Trophoblast cell (in vitro differentiated cells and primary cell): ENCODE data around the gene CYP4Z1.
"Not testable (repeated sequence)": the region's sequence is repeated elsewhere in the genome, so short reads cannot be mapped to it uniquely, and the experiment has no call there.

ENCODE experiments used
- DNase-seq, 2 donors: peaks; one replicate each; pipeline ENCODE4 v3.0.0-alpha.2; 2016
- H2AFZ ChIP-seq: 2 replicates; pipeline ENCODE4 v1.6.1; 2013; ENCODE audit warnings: low read length, moderate library complexity, mild to moderate bottlenecking; ENCODE audit not compliant: insufficient read depth, poor library complexity
- H2AK5ac ChIP-seq: 2 replicates; pipeline ENCODE4 v1.6.1; 2013; ENCODE audit warnings: mild to moderate bottlenecking, low read length
- H2BK120ac ChIP-seq: 2 replicates; pipeline ENCODE4 v1.6.1; 2013; ENCODE audit warnings: low read length, mild to moderate bottlenecking, moderate library complexity; ENCODE audit not compliant: insufficient read depth, poor library complexity
- H2BK12ac ChIP-seq: 2 replicates; pipeline ENCODE4 v1.6.1; 2013; ENCODE audit warnings: mild to moderate bottlenecking, low read length, moderate library complexity
- H2BK5ac ChIP-seq: 2 replicates; pipeline ENCODE4 v1.6.1; 2013; ENCODE audit warnings: low read length, low read depth, moderate library complexity, mild to moderate bottlenecking; ENCODE audit not compliant: poor library complexity
- H3K14ac ChIP-seq: 2 replicates; pipeline ENCODE4 v1.6.1; 2013; ENCODE audit warnings: mild to moderate bottlenecking, low read length
- H3K18ac ChIP-seq: 2 replicates; pipeline ENCODE4 v1.6.1; 2013; ENCODE audit warnings: mild to moderate bottlenecking, low read length
- H3K23ac ChIP-seq: 2 replicates; pipeline ENCODE4 v1.6.1; 2013; ENCODE audit warnings: low read length
- H3K27ac ChIP-seq: 2 replicates; pipeline ENCODE4 v1.5.1; 2013; ENCODE audit warnings: low read depth, mild to moderate bottlenecking, inconsistent platforms, low read length, moderate library complexity
- H3K27me3 ChIP-seq: 2 replicates; pipeline ENCODE4 v1.6.1; 2013; ENCODE audit warnings: inconsistent platforms, mild to moderate bottlenecking, low read length, moderate library complexity; ENCODE audit not compliant: insufficient read depth
- H3K36me3 ChIP-seq, 2 experiments: 1 replicate in 1 of 2; 2 replicates in 1 of 2; pipeline ENCODE4 v1.6.1; 2013; ENCODE audit warnings: low read length in 2 of 2, mild to moderate bottlenecking in 2 of 2, moderate library complexity in 1 of 2; ENCODE audit not compliant: insufficient read depth in 2 of 2, control insufficient read depth in 1 of 2
- H3K4ac ChIP-seq: 2 replicates; pipeline ENCODE4 v1.6.1; 2013; ENCODE audit warnings: low read depth, mild to moderate bottlenecking, low read length, moderate library complexity
- H3K4me1 ChIP-seq, 2 experiments: 1 replicate in 1 of 2; 2 replicates in 1 of 2; pipeline ENCODE4 v1.6.1; 2013; ENCODE audit warnings: low read length in 2 of 2, mild to moderate bottlenecking in 2 of 2, moderate library complexity in 1 of 2; ENCODE audit not compliant: insufficient read depth in 2 of 2, control insufficient read depth in 1 of 2
- H3K4me2 ChIP-seq: 2 replicates; pipeline ENCODE4 v1.6.1; 2013; ENCODE audit warnings: inconsistent platforms, mild to moderate bottlenecking, low read length, moderate library complexity
- H3K4me3 ChIP-seq: 2 replicates; pipeline ENCODE4 v1.5.1; 2013; ENCODE audit warnings: mild to moderate bottlenecking, low read depth, low read length, inconsistent platforms
- H3K79me1 ChIP-seq: one replicate; pipeline ENCODE4 v1.6.1; 2013; ENCODE audit warnings: low read length
- H3K79me2 ChIP-seq: 2 replicates; pipeline ENCODE4 v1.6.1; 2013; ENCODE audit warnings: low read length, mild to moderate bottlenecking; ENCODE audit not compliant: control insufficient read depth, insufficient read depth, poor library complexity
- H3K9ac ChIP-seq: 2 replicates; pipeline ENCODE4 v1.6.1; 2013; ENCODE audit warnings: mild to moderate bottlenecking, low read length
- H3K9me3 ChIP-seq: 2 replicates; pipeline ENCODE4 v1.6.1; 2013; ENCODE audit warnings: low read depth, mild to moderate bottlenecking, control low read depth, inconsistent platforms, low read length; ENCODE audit not compliant: insufficient read depth
- H4K12ac ChIP-seq: 2 replicates; pipeline ENCODE4 v1.6.1; 2013; ENCODE audit warnings: low read depth, mild to moderate bottlenecking, low read length, moderate library complexity
- H4K8ac ChIP-seq: 2 replicates; pipeline ENCODE4 v1.6.1; 2013; ENCODE audit warnings: low read depth, mild to moderate bottlenecking, low read length, moderate library complexity
- H4K91ac ChIP-seq: one replicate; pipeline ENCODE4 v1.6.1; 2013; ENCODE audit warnings: low read depth, mild to moderate bottlenecking, low read length, moderate library complexity
- WGBS: extraction: QIAGEN DNeasy Blood & Tissue Kit; methylation state at CpG from one replicate; pipeline ENCODE4 v1.1.7; 2013; ENCODE audit warnings: missing lambda C conversion rate; ENCODE audit not compliant: insufficient read length, insufficient coverage; ENCODE audit errors: extremely low coverage; 5-methylcytosine and 5-hydroxymethylcytosine counted together

CYP4Z1 gene

GRCh38 chr1:47147047-47147785 is 80.2 kb downstream of the CYP4Z1 start:
- H3K27me3 ChIP-seq, result no peaks in the 10 kb centered on the region
- no peaks in the 10 kb centered on the region for H3K4me1 ChIP-seq
- no peak overlapping the region for H4K8ac ChIP-seq
- no peak overlapping the region for H3K14ac ChIP-seq
- H3K9me3 ChIP-seq, result peaks cover 2% of the 10 kb centered on the region
- H2BK120ac ChIP-seq, result no peak overlapping the region
- no peaks in the 10 kb centered on the region for H3K79me2 ChIP-seq
- H4K91ac ChIP-seq, result no peak overlapping the region
- H3K23ac ChIP-seq, result no peak overlapping the region
- no peak overlapping the region for H2AK5ac ChIP-seq
- H3K4me2 ChIP-seq, result no peak overlapping the region
- no CpG with 5 or more reads among the region's 6 CpGs for WGBS
- H3K18ac ChIP-seq, result no peak overlapping the region
- H3K27ac ChIP-seq, result no peak overlapping the region
- no peak overlapping the region for H2AFZ ChIP-seq
- H4K12ac ChIP-seq, result no peak overlapping the region
- no peaks in the 10 kb centered on the region for H3K36me3 ChIP-seq
- H2BK5ac ChIP-seq, result no peak overlapping the region
- no peaks in the 10 kb centered on the region for H3K79me1 ChIP-seq
- no peak overlapping the region for H3K9ac ChIP-seq
- H3K4ac ChIP-seq, result no peak overlapping the region
- peak in 1 of 2 donors; percentile 42 for DNase-seq
- no peak overlapping the region for H2BK12ac ChIP-seq
- H3K4me3 ChIP-seq, result no peak overlapping the region

GRCh38 chr1:47149162-47149561 is 82.1 kb downstream of the CYP4Z1 start:
- H4K91ac ChIP-seq, H2AK5ac ChIP-seq, H2BK5ac ChIP-seq, H4K8ac ChIP-seq, DNase-seq, H3K36me3 ChIP-seq, H2BK120ac ChIP-seq, H3K4me3 ChIP-seq, H3K79me1 ChIP-seq, H3K9ac ChIP-seq, H3K79me2 ChIP-seq, H4K12ac ChIP-seq, H3K14ac ChIP-seq, H3K4me1 ChIP-seq, H3K23ac ChIP-seq, H2AFZ ChIP-seq, H3K9me3 ChIP-seq, H3K18ac ChIP-seq, H2BK12ac ChIP-seq, H3K4me2 ChIP-seq, H3K27me3 ChIP-seq, H3K27ac ChIP-seq, H3K4ac ChIP-seq: not testable (repeated sequence)
- WGBS, result no CpG with 5 or more reads among the region's 9 CpGs

DNA sequence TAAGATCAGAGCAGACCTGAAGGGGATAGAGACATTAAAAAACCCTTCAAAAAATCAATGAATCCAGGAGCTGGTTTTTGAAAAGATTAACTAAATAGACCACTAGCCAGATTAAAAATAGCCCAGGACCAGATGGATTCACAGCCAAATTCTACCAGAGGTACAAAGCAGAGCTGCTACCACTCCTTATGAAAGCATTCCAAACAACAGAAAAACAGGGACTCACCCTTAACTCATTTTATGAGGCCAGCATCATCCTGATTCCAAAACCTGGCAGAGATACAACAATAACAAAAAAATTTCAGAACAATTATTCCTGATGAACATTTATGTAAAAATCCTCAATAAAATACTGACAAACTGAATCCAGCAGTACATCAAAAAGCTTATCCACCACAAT is 89.4 kb downstream of the CYP4Z1 start:
- H2BK12ac ChIP-seq, H3K4me1 ChIP-seq, H3K36me3 ChIP-seq, H2AFZ ChIP-seq, H4K8ac ChIP-seq, H3K18ac ChIP-seq, DNase-seq, H3K27me3 ChIP-seq, H3K23ac ChIP-seq, H3K14ac ChIP-seq, H4K91ac ChIP-seq, H3K79me2 ChIP-seq, H3K4me2 ChIP-seq, H2BK120ac ChIP-seq, H2AK5ac ChIP-seq, H3K4ac ChIP-seq, H3K27ac ChIP-seq, H3K79me1 ChIP-seq, H3K9ac ChIP-seq, H2BK5ac ChIP-seq, H4K12ac ChIP-seq, H3K9me3 ChIP-seq, H3K4me3 ChIP-seq: not testable (repeated sequence)

DNA sequence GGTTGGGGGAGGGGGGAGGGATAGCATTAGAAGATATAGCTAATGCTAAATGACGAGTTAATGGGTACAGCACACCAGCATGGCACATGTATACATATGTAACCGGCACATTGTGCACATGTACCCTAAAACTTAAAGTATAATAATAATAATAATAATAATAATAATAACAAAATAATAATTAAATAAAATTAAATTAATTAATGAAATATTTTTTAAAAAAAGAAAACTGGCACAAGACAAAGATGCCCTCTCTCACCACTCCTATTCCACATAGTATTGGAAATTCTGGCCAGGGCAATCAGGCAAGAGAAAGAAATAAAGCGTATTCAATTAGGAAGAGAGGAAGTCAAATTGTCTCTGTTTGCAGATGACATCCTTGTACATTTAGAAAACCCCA is 90.9 kb downstream of the CYP4Z1 start:
- not testable (repeated sequence) for H3K79me2 ChIP-seq, H3K23ac ChIP-seq, H3K4ac ChIP-seq, H4K8ac ChIP-seq, H3K9ac ChIP-seq, H3K36me3 ChIP-seq, H3K4me1 ChIP-seq, H2AFZ ChIP-seq, H4K91ac ChIP-seq, H3K4me3 ChIP-seq, H2BK120ac ChIP-seq, H3K27ac ChIP-seq, H3K14ac ChIP-seq, H2BK5ac ChIP-seq, H3K4me2 ChIP-seq, H4K12ac ChIP-seq, H3K18ac ChIP-seq, DNase-seq, H3K79me1 ChIP-seq, H3K27me3 ChIP-seq, H2BK12ac ChIP-seq, H2AK5ac ChIP-seq, H3K9me3 ChIP-seq
- no CpG with 5 or more reads among the region's 3 CpGs for WGBS
